ENCODE measurements around the gene BEND3.

DNA sequence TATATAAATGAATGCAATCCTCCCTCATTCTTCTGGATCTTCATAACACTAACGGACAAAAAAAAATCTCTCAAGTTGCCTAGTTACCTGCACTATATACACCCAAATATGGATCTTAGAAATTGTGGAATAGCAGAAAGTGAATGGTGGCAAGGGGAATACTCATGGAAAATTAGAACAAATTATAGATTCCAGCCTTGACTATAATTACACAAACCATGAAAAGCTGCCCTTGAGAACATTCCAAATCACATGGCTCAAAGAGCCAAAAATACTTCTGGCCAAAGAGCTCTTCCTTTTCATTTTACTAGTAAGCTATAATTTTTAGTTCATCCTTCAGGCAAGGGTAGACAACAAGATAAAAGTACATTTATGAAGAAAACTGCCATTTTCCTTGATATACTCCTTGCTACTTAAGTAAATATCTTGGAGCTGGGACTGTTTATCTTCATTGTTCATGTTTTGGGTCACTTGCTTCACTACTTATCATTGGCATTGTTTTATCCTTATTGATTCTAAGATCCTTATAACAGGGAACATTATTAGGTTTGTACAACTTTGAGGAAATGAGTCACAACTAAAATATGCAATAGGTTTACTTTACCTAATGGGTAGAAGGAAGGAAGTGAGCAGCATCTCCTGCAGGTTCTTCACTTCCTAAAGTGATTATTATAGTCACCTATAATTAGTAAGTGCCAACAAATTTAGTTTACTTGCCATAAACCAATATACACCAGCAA lies 93.7 kb downstream of the BEND3 start:
- TF ChIP-seq POLR2AphosphoS5 (IDR thresholded peaks at IDR 0.05) = no peak
- TF ChIP-seq, protein P1, sequence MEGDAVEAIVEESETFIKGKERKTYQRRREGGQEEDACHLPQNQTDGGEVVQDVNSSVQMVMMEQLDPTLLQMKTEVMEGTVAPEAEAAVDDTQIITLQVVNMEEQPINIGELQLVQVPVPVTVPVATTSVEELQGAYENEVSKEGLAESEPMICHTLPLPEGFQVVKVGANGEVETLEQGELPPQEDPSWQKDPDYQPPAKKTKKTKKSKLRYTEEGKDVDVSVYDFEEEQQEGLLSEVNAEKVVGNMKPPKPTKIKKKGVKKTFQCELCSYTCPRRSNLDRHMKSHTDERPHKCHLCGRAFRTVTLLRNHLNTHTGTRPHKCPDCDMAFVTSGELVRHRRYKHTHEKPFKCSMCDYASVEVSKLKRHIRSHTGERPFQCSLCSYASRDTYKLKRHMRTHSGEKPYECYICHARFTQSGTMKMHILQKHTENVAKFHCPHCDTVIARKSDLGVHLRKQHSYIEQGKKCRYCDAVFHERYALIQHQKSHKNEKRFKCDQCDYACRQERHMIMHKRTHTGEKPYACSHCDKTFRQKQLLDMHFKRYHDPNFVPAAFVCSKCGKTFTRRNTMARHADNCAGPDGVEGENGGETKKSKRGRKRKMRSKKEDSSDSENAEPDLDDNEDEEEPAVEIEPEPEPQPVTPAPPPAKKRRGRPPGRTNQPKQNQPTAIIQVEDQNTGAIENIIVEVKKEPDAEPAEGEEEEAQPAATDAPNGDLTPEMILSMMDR (IDR thresholded peaks at IDR 0.05) = no peak
- no peak for TF ChIP-seq EP300 (IDR thresholded peaks at IDR 0.05)
- TF ChIP-seq POLR2A (IDR thresholded peaks at IDR 0.05) = no peak

Data from sigmoid colon (tissue), 4 donors.